Esophagus squamous epithelium (tissue), 4 donors: ENCODE results near the gene VTN.

Experiments
- CTCF ChIP-seq, 6 experiments: fragments of 450-650 bp in 4 of 6; fragments of 200-600 bp in 2 of 6; sonication (generic) in 2 of 6; IDR thresholded peaks; one replicate each; pipeline ENCODE4 v1.5.1; 2016 to 2019; ENCODE audit warnings: antibody characterized with exemption in 6 of 6, mild to moderate bottlenecking in 4 of 6, moderate library complexity in 4 of 6
- POLR2A ChIP-seq, 4 donors: fragments of 450-650 bp; IDR thresholded peaks; one replicate each; pipeline ENCODE4 v1.6.1; 2017; ENCODE audit warnings: antibody characterized with exemption in 4 of 4, mild to moderate bottlenecking in 4 of 4, moderate library complexity in 3 of 4

- TF ChIP-seq CTCF (IDR thresholded peaks at IDR 0.05) (no peak), POLR2A (IDR thresholded peaks at IDR 0.05) (no peak)
Observed at GRCh38 chr17:28364665-28365363, 5.3 kb downstream of the VTN start, which contains the start of gene SEBOX.
